GM12872 (cell line): ENCODE results near the gene TENM4.

Experiments
- CTCF ChIP-seq: IDR thresholded peaks from 3 replicates; pipeline ENCODE4 v1.5.1; 2011; ENCODE audit warnings: low read depth, mild to moderate bottlenecking, low read length, moderate library complexity; ENCODE audit not compliant: insufficient read depth

Gene TENM4

GRCh38 chr11:79025097-79025496 is 415.7 kb downstream of the TENM4 start:
- TF ChIP-seq CTCF = no peak

- no peak for TF ChIP-seq CTCF
Measured at GRCh38 chr11:79022265-79022664, 418.6 kb downstream of the TENM4 start.

- TF ChIP-seq CTCF = no peak
Measured at GRCh38 chr11:79021601-79022000, 419.2 kb downstream of the TENM4 start.

- no peak for TF ChIP-seq CTCF
Measured at GRCh38 chr11:79019975-79020374, 420.9 kb downstream of the TENM4 start.

GRCh38 chr11:79019277-79019676 is 421.6 kb downstream of the TENM4 start:
- no peak for TF ChIP-seq CTCF

- no peak for TF ChIP-seq CTCF
Measured at GRCh38 chr11:79018371-79018849, 422.4 kb downstream of the TENM4 start.

- TF ChIP-seq CTCF = no peak
Measured at GRCh38 chr11:79017811-79018210, 423.0 kb downstream of the TENM4 start.

GRCh38 chr11:79013509-79013908 is 427.3 kb downstream of the TENM4 start:
- no peak for TF ChIP-seq CTCF
